HG03039 (cell line): ENCODE measurements around the gene LEMD1.

Source experiments
- ATAC-seq: cut with Tn5 transposase; IDR thresholded peaks from one replicate; pipeline ENCODE4 v1.9.1; 2021; ENCODE audit warnings: mild to moderate bottlenecking, moderate library complexity; ENCODE audit not compliant: unreplicated experiment

Gene LEMD1

GRCh38 chr1:205337481-205337880 is 84.4 kb downstream of the LEMD1 start:
- no peak for ATAC-seq

GRCh38 chr1:205335692-205336091 is 86.2 kb downstream of the LEMD1 start:
- no peak for ATAC-seq

DNA sequence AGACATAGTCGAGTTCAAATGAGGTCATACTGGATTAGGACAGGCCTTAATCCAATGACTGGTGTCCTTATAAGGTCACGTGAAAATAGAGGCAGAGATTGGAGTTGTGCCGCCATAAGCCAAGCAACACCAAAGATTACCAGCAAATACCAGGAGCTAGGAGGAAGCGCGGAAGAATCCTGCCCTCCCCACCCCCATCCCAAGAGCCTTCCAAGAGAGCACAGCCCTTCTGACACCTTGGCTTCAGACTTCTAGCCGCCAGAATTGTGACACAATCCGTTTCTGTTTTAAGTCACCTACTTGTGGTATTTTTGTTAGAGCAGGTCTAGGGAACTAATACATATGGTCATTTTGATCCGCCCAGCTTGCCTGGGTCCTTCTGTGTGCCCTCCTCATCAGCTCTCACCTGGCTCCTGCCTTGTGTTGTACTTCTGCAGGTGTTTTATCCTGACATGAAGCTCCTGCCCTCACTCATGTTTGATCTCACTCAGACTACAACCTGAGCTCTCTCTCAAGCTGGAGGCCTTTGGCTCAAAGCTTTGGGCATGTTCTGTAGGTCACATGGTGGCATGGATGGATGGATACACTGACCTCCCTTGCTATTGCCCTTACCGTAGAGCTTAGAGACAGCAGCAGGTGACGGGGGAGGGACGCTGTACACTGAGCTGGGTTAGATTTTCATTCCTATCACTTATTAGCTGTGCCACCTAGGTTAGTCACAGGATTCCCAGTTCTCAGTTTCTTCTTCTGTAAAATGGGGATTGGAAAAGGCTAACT is 89.7 kb downstream of the LEMD1 start:
- no peak for ATAC-seq
